Chondrocyte (in vitro differentiated cells): ENCODE data around the gene MEIOB. TPM values are rescaled to one million over a fixed set of nuclear protein-coding genes. Genes with fewer than 3 reads are reported as not detected.
A peak's percentile ranks its signal among the peaks of the same experiment; 100 is the strongest.

ENCODE experiments used
- DNase-seq: peaks from one replicate; pipeline ENCODE4 v3.0.0; 2021; ENCODE audit warnings: mixed read lengths, low spot score
- H3K27ac Mint-ChIP-seq: one replicate; pipeline ENCODE4 v1.8.0; 2021; ENCODE audit warnings: mild to moderate bottlenecking, moderate library complexity, mixed read lengths; ENCODE audit not compliant: unreplicated experiment
- H3K27me3 Mint-ChIP-seq: 2 replicates; pipeline ENCODE4 v1.8.0; 2021; ENCODE audit warnings: low read depth, mixed read lengths
- H3K36me3 Mint-ChIP-seq: 2 replicates; pipeline ENCODE4 v1.8.0; 2021; ENCODE audit warnings: low read depth, mixed read lengths
- H3K4me1 Mint-ChIP-seq: 2 replicates; pipeline ENCODE4 v1.8.0; 2021; ENCODE audit warnings: low read depth, mild to moderate bottlenecking, mixed read lengths
- H3K4me3 Mint-ChIP-seq: one replicate; pipeline ENCODE4 v1.8.0; 2021; ENCODE audit warnings: mild to moderate bottlenecking, moderate library complexity, mixed read lengths; ENCODE audit not compliant: unreplicated experiment
- H3K9me3 Mint-ChIP-seq: 2 replicates; pipeline ENCODE4 v1.8.0; 2021; ENCODE audit warnings: low read depth, mixed read lengths
- CTCF ChIP-seq: fragments of 200-600 bp; sonication (generic); IDR thresholded peaks from 2 replicates; pipeline ENCODE4 v1.5.0; 2021; ENCODE audit warnings: antibody characterized with exemption, mild to moderate bottlenecking, moderate library complexity
- total RNA-seq: library from RNA; stranded (reverse); gene quantifications from 3 replicates; pipeline ENCODE4 v1.2.1, GENCODE V29; 2021

The MEIOB gene
- total RNA-seq, 1 donor from 2014 or later = 1.2 TPM

GRCh38 chr16:1788708-1789100, 83.3 kb downstream of the MEIOB start:
- Mint-ChIP-seq H3K9me3 (no peaks in the 10 kb centered on the region), H3K27me3 (no peaks in the 10 kb centered on the region), H3K4me1 (peaks cover 5% of the 10 kb centered on the region), H3K4me3 (no peak overlapping the region), H3K27ac (no peak overlapping the region), H3K36me3 (peaks cover 2% of the 10 kb centered on the region)
- TF ChIP-seq CTCF = no peak
- DNase-seq = peak; percentile 90

DNA sequence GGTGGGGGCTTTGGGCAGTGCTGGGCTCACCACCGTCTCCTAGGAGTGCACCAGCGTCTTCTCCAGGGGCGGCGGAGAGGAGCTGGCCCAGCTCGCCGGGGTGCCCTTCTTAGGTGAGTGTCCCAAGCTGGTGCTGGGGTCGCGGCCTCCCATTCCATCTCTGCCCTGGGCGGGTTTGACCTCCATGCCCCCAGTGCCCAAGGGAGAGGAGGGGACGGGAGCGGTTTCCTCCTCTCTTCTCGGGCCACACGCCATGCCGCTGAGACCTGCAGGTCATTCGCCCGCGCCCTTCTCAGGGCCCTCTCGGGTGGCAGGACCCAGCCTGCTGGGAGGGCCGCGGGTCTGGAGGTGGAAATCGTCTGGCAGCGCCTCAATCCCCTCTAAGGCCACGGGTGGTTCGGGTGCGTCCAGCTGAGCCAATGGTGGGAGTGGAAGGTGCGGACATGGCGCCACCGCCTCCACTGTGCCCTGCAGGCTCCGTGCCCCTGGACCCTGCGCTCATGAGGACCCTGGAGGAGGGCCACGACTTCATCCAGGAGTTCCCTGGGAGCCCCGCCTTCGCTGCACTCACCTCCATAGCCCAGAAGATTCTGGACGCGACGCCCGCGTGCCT, 83.8 kb downstream of the MEIOB start:
- TF ChIP-seq CTCF = no peak
- Mint-ChIP-seq H3K9me3 (no peaks in the 10 kb centered on the region), H3K4me3 (no peak overlapping the region), H3K4me1 (peaks cover 10% of the 10 kb centered on the region), H3K36me3 (peaks cover 2% of the 10 kb centered on the region), H3K27me3 (no peaks in the 10 kb centered on the region), H3K27ac (no peak overlapping the region)
- peak; percentile 89 for DNase-seq

DNA sequence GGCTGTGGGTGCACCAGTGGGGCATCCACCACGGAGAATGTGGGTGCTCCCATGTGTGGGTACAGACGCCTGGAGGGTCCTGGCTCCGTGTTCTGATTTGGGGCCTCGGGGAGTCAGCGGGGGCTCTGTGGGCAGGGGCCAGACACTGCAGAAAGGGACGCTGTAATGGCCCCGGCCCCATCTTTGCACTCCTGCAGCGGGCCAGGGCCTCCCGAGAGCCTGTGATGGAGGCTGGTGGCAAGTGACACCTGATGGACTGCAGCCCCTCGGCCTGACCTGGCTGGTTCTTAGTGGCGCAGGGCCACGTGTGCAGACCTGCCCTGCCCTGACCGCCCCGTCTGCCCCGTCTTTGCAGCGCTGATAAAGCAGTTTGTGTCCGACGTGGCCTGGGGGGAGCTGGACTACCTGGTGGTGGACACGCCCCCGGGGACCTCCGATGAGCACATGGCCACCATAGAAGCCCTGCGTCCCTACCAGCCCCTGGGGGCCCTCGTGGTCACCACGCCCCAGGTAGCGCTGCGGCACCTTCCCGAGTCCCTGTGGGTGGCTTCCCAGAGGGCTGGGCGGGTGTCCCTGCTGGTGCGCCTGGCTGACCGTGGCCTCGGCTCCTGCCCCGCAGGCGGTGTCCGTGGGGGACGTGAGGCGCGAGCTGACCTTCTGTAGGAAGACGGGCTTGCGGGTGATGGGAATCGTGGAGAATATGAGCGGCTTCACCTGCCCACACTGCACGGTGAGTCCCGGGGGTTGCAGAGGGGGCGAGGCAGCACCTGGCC, 84.5 kb downstream of the MEIOB start:
- Mint-ChIP-seq H3K27ac (no peak overlapping the region), H3K4me3 (no peak overlapping the region), H3K36me3 (peaks cover 2% of the 10 kb centered on the region), H3K27me3 (no peaks in the 10 kb centered on the region), H3K9me3 (no peaks in the 10 kb centered on the region), H3K4me1 (peaks cover 10% of the 10 kb centered on the region)
- DNase-seq = peak; percentile 91
- TF ChIP-seq CTCF = no peak

- TF ChIP-seq CTCF = no peak
- H3K4me1 Mint-ChIP-seq = peaks cover 10% of the 10 kb centered on the region
These were observed 85.0 kb downstream of the MEIOB start for GRCh38 chr16:1787056-1787321.

DNA sequence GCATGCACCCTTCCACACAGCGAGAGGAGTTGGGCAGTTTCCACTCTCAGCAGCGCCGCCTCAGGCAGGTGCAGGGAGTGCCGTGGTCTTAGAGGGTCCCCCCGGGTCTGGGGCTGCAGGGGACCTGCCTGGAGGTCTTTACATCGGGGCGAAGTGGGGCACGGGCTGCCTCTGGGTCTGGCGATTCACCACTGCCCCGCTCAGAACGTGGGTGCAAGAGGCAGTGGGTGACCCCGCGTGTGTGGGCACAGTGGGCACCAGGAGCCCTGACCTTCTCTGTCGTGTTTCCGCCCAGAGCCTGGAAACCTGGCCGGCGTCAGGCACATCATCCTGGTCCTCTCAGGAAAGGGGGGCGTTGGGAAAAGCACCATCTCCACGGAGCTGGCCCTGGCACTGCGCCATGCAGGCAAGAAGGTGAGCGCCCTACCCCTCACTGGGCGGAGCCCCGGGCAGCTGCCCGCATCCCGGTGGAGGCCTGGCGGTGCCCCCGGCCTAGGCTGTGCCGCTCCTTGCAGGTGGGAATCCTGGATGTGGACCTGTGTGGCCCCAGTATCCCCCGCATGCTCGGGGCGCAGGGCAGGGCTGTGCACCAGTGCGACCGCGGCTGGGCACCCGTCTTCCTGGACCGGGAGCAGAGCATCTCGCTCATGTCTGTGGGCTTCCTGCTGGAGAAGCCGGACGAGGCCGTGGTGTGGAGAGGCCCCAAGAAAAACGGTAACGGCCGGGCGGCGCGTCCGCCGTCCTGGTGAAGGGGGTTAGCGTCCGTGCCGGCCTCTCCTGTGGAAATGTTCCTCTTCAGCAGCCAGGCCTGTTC, 85.5 kb downstream of the MEIOB start:
- Mint-ChIP-seq H3K4me1 (peaks cover 15% of the 10 kb centered on the region), H3K27ac (no peak overlapping the region)

More at GRCh38 chr16:1787056-1787321, 85.0 kb downstream of the MEIOB start:
- H3K4me3 Mint-ChIP-seq = no peak overlapping the region
- H3K36me3 Mint-ChIP-seq = peaks cover 2% of the 10 kb centered on the region
- DNase-seq = no peak
- no peaks in the 10 kb centered on the region for H3K9me3 Mint-ChIP-seq
- H3K27me3 Mint-ChIP-seq = no peaks in the 10 kb centered on the region
- no peak overlapping the region for H3K27ac Mint-ChIP-seq

More for the DNA sequence above, 85.5 kb downstream of the MEIOB start:
- Mint-ChIP-seq H3K9me3 (no peaks in the 10 kb centered on the region), H3K4me3 (no peak overlapping the region), H3K27me3 (no peaks in the 10 kb centered on the region), H3K36me3 (peaks cover 2% of the 10 kb centered on the region)
- peak; percentile 93 for DNase-seq
- TF ChIP-seq CTCF = no peak
